Hematopoietic multipotent progenitor cell treated with erythropoietin and hydrocortisone succinate and interleukin-3 and kit ligand, for 8 days (in vitro differentiated cells): ENCODE data around the gene ZYX.

Experiments used
- DNase-seq: peaks from one replicate; pipeline ENCODE4 v3.0.0-alpha.2; 2015

Gene ZYX

DNA sequence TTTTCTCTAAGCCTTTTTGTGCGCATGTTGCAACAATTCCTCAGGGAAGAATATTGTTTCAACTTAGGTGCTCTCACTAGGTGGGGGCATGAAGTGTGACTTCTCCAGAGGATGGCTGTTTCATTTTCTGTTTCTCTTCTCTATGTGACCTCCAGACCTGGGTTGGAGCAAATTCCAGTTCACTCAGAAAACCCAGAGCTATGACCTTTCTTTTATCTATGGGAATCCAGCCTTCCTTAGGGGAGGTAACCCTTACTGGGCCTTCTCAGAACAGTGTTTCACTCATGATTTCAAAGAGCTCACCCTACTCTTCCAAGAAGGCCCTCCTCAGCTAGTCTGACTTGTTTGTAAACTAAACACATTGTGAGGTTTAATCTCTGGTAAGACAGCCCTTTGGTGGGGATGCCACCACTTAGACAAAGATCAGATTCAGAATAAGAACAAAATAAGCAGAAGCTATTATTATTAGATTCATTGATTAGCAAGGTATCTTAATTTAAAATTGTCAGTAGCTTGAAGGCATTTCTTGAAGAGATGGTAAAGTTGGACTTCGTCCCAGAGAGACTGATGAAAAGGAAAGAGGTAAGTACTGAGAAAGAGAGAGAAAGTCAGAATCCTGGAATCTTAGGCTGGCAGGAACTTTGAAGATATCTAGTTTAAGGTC is 45.5 kb downstream of the ZYX start:
- DNase-seq = peak; percentile 9

DNA sequence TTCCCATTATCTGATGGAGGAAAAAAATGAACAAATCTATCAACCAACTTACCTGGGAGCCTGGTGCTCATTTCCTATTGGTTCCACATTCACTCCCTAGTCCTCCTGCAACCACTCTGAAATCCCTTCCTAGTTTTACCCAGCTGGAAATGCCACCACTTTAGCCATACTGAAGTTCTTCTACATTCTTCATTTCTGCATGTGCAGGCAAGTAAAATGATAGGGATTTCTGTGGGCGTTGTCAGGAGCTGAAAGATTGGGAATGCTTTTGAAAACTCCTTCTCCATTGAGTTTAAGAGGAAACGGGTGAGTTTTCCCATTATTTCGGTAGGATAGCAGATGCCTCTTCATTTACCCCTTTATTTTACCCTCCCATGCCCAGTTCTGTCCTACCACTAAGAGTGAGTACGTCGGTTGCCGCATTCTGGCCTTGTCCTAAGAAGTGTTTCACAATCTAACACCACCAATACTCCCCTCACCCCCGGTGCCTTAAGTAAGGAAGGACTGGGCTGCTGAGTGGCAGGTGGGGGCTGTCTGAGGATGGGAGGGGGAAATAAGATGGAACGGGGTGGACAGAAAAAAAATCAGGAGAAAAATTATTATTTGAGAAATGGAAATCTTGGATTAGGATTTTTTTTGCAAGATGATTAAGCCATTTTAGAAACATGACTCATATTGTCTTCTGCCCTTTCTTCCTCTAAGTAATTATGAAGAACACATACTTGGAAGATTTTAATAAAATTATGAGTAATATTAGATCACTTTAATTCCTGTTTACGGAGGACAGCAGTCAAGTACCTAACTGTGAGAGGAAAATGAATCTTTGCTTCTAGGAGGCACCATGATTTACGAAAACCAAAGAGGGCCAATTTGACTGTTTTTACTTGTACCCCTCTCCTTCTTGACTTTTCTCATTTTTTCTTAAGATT is 48.9 kb downstream of the ZYX start:
- no peak for DNase-seq

DNA sequence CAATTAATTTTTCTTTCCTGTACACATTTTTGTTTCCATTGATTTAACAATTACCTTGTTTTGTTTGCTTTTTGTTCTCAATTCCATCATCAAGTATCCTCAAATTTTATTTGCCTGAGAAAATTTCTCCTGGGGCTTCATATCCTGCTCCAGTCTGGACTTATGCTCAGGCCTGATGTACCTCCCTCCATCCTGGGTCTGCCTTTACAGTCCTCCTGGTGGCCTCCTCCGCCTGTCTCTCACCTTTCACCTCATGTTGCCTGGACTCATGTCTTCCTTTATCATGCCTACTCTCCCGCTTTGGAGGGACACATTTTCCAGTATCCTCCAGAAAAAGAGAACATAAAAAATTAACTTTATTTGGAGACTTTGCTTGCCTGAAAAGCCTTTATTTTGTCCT is 50.0 kb downstream of the ZYX start:
- DNase-seq = no peak

DNA sequence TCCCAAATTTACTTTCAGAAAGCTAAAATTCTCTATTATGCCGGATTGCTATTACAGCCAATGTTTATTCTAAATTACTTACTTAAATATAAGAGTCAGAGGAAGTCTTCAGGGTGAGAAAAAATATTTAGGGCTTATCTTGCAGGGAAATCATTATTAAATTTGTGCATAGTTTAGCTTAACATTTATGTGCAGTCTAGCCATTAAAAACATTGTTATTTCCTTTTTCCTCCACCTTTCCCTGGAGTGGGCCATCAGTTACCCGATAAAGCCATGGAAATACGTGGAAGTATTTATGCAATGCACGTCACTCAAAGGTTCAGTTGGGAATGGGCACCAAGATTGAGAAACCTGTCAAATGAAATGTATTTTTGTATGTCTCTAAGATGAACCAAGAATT is 52.6 kb downstream of the ZYX start:
- DNase-seq = no peak

DNA sequence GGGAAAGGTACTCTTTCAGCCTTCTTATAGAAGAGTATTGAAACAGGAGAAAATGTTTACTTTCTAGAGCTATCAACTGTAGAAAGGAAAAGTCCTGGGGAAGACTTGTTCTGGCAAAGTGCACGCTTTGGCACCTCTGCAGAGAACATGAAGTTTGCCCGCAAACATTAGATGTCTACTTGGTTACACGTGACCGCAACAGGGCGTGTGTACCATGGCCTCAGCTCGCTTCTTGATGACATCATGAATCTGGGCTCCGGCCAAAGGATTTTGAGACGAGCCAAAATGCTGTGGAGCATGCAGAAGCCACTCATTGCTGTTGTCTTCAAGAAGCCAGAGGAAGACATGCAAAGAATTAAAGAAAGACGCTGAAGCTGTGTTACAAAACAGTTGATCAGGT is 53.5 kb downstream of the ZYX start:
- DNase-seq = no peak

DNA sequence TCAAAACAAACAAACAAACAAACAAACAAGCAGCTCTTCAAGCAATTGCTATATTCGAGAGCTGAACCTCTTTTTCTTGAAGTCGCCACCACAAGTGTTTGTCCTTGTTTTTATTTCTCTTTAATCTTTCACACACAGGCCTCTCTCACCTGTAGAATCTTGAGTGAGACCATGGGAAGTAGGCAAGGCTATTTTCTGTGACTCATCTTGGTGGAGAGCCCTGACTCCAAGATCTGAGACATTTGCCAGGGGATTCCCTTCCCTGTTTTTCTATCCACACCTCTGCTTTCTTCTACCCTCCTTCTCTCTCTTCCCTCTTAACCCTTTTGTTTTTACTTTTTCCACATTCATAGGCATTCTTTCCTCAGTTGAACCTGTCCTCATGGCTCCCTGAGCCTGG is 54.1 kb downstream of the ZYX start:
- no peak for DNase-seq

DNA sequence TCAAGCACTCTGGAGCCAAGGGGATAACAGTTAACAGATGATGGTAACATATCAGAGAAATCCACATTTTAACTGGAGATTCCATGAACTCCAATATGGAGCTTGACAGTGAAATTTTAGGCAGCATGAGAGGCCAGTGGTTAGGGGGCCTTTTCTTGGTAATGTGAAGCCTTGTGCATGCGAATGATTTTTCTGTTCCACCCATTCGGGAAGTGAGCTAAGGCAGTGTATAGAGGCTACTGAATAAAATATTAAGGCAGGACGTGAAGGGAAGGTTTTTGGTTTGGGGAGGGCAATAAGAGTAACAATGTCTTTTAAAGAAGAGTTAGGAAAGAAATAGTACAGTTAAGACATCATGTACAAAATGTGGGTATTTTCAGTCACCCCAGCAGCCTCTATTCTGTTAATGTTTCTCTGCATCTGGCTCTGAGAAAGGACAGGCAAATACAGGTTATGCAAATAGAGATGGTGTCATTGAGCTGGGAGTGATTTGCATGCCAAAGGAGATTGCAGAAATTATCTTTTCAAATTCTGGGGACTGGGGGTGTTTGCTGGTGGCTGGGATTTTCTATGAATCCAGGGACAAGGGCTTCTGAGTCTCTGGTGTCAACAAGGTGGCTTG is 55.3 kb downstream of the ZYX start:
- no peak for DNase-seq

DNA sequence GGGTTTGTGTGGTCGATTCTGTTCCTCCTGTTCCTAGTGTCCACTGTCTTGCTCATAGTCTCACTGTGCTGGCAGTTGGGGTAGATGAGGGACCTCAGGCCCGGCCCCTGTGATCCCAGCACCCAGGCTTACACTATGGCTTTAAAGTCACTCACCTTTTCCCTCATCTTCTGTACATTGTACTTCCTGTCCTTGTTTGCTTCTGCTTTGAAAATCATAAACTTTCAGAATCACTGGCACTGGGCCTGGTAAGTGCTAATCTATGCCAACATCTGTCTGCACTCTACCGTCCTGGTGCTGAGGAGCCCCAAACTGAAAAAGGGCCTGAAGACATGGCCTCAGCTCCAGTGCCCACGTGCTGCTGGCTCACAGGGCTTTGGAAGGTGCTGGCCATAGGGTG is 56.4 kb downstream of the ZYX start:
- DNase-seq = peak; percentile 62

DNA sequence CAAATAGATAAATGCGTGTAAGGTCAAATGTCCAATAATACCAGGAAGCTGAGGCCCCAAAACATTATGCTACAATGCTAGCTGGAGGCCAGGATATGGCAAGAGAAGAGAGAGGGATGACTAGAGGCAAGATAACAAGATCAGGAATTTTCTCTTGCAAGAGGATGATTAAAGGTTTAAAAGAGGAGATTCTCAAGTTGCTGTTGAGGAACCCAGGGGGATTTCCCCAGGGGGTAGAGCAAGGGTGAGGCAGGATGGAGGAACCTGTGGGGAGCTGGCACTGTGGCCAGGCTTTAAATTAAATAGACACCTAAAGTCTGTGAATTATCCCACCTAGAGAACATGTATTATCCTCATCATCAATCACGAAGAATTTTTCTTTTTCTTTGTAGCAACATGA is 58.7 kb downstream of the ZYX start:
- no peak for DNase-seq
